ENCODE data around the gene NEK3. TPM values are rescaled to one million over a fixed set of nuclear protein-coding genes. Genes with fewer than 3 reads are reported as not detected.

NEK3 gene
- total and polyA plus RNA-seq, 2 of the 4 experiments (the other 2 are of a cell fraction) = 3.6 to 9.2 TPM

DNA sequence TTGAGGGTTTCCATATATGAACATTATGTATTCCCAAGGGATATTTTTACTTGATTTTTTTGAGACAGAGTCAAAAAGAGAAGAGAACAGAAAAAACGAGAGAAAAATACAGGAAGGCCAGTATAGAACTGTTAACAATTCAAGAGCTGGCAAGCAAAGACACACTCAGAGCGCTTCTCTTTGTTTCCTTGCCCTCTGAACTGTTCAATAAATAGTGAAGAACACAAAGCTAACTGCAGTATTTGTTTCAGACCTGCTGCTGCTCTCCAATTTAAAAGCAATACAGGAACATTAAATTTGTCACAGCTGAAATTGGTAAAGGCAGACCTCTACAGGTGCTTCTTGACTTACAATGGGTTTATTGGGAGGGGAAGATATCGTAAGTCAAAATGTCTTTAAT, 14.0 kb upstream of the NEK3 start:
- no peaks in the 10 kb centered on the region for H3K27me3 ChIP-seq (ENCODE audit: control insufficient read depth, insufficient read depth, low read length)
- in situ Hi-C loops (cut with MboI; ENCODE audit: low sequenced_read_pairs) = no loop called here
- no peaks in the 10 kb centered on the region for H4K20me1 ChIP-seq (ENCODE audit: insufficient read depth, low read length)
- H3K14ac ChIP-seq (replicated peaks; ENCODE audit: low read depth, low read length) = no peak overlapping the region
- H2BK120ac ChIP-seq (ENCODE audit: low read depth, low read length) = no peak overlapping the region
- no peak overlapping the region for H3K4me2 ChIP-seq (ENCODE audit: low read depth, low read length)
- H2AFZ ChIP-seq (replicated peaks; ENCODE audit: low read length, poor library complexity) = no peak overlapping the region
- H3K4me3 ChIP-seq (ENCODE audit: insufficient read depth, low read depth, low read length) = no peak overlapping the region
- H3K4me1 ChIP-seq (ENCODE audit: control insufficient read depth, insufficient read depth, low read length) = no peaks in the 10 kb centered on the region
- no peak for TF ChIP-seq RAD21 (IDR thresholded peaks at IDR 0.05; ENCODE audit: low read length)
- no peak for TF ChIP-seq SMC3 (IDR thresholded peaks at IDR 0.05; ENCODE audit: low read depth, low read length)
- TF ChIP-seq, protein P1, sequence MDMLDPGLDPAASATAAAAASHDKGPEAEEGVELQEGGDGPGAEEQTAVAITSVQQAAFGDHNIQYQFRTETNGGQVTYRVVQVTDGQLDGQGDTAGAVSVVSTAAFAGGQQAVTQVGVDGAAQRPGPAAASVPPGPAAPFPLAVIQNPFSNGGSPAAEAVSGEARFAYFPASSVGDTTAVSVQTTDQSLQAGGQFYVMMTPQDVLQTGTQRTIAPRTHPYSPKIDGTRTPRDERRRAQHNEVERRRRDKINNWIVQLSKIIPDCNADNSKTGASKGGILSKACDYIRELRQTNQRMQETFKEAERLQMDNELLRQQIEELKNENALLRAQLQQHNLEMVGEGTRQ (IDR thresholded peaks at IDR 0.05; ENCODE audit: low read depth, low read length) = no peak
- TF ChIP-seq, protein P2, sequence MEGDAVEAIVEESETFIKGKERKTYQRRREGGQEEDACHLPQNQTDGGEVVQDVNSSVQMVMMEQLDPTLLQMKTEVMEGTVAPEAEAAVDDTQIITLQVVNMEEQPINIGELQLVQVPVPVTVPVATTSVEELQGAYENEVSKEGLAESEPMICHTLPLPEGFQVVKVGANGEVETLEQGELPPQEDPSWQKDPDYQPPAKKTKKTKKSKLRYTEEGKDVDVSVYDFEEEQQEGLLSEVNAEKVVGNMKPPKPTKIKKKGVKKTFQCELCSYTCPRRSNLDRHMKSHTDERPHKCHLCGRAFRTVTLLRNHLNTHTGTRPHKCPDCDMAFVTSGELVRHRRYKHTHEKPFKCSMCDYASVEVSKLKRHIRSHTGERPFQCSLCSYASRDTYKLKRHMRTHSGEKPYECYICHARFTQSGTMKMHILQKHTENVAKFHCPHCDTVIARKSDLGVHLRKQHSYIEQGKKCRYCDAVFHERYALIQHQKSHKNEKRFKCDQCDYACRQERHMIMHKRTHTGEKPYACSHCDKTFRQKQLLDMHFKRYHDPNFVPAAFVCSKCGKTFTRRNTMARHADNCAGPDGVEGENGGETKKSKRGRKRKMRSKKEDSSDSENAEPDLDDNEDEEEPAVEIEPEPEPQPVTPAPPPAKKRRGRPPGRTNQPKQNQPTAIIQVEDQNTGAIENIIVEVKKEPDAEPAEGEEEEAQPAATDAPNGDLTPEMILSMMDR (conservative IDR thresholded peaks at IDR 0.05; ENCODE audit: low read depth, low read length) = no peak
- TF ChIP-seq MXI1 (IDR thresholded peaks at IDR 0.05; ENCODE audit: borderline replicate concordance, low read depth, low read length) = no peak
- no peak for TF ChIP-seq POLR2A (IDR thresholded peaks at IDR 0.05; ENCODE audit: low read depth, low read length)
- no peak for TF ChIP-seq MAFK (IDR thresholded peaks at IDR 0.05; ENCODE audit: low read depth, low read length)
- TF ChIP-seq BHLHE40 (IDR thresholded peaks at IDR 0.05; ENCODE audit: low read depth, low read length) = no peak
- TF ChIP-seq CHD1 (IDR thresholded peaks at IDR 0.05; ENCODE audit: low read depth, low read length) = no peak
- TF ChIP-seq FOS (IDR thresholded peaks at IDR 0.05; ENCODE audit: low read depth, low read length) = no peak
- no peak for TF ChIP-seq MAZ (IDR thresholded peaks at IDR 0.05; ENCODE audit: borderline replicate concordance, low read depth, low read length)
- TF ChIP-seq, protein P3, sequence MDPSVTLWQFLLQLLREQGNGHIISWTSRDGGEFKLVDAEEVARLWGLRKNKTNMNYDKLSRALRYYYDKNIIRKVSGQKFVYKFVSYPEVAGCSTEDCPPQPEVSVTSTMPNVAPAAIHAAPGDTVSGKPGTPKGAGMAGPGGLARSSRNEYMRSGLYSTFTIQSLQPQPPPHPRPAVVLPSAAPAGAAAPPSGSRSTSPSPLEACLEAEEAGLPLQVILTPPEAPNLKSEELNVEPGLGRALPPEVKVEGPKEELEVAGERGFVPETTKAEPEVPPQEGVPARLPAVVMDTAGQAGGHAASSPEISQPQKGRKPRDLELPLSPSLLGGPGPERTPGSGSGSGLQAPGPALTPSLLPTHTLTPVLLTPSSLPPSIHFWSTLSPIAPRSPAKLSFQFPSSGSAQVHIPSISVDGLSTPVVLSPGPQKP (IDR thresholded peaks at IDR 0.05; ENCODE audit: borderline replicate concordance, low read depth, low read length) = no peak
- TF ChIP-seq NFE2L2 (IDR thresholded peaks at IDR 0.05; ENCODE audit: low read depth, low read length) = no peak
- TF ChIP-seq RFX5 (IDR thresholded peaks at IDR 0.05; ENCODE audit: low read depth, low read length) = no peak
- no peak for TF ChIP-seq CEBPB (IDR thresholded peaks at IDR 0.05; ENCODE audit: low read depth, low read length)
- no peak for TF ChIP-seq RCOR1 (IDR thresholded peaks at IDR 0.05; ENCODE audit: insufficient replicate concordance, low read length)
- H2BK5ac ChIP-seq (ENCODE audit: low read depth, low read length, poor library complexity, severe bottlenecking) = no peak overlapping the region
- no peak for ATAC-seq (ENCODE audit: low read depth)
- DNase-seq = no peak
- no TSS peak for BruUV-seq (replicated peaks)
- H3K36me3 ChIP-seq (ENCODE audit: control insufficient read depth, insufficient read depth, low read length) = peaks cover 18% of the 10 kb centered on the region
- no peak overlapping the region for H4K5ac ChIP-seq (ENCODE audit: low read depth, low read length)
- H3K23ac ChIP-seq (ENCODE audit: low read depth, low read length) = no peak overlapping the region
- no peaks in the 10 kb centered on the region for H3K9me3 ChIP-seq (ENCODE audit: control insufficient read depth, insufficient read depth, low read length)
- H2BK20ac ChIP-seq (ENCODE audit: low read depth, low read length) = no peak overlapping the region
- H3K27ac ChIP-seq (ENCODE audit: insufficient read depth, low read length) = no peak overlapping the region
- intact Hi-C loops (cut with micrococcal nuclease) = no loop called here
- no peak overlapping the region for H3K9ac ChIP-seq (ENCODE audit: low read depth, low read length)
- POLR2A ChIA-PET (ENCODE audit: unreplicated experiment) = no interaction called here
- no peak overlapping the region for H3K18ac ChIP-seq (ENCODE audit: low read depth, low read length)
- no CpG with 5 or more reads among the region's 3 CpGs for WGBS, 2 experiments (ENCODE audit: extremely low coverage in 2 of 2, insufficient read length in 1 of 2)
- CTCF ChIA-PET = no interaction called here
- H3K56ac ChIP-seq (ENCODE audit: extremely low read depth, insufficient read depth, low read length) = no peak overlapping the region
- dilution Hi-C loops (cut with HindIII; ENCODE audit: low sequenced_read_pairs, unreplicated experiment) = no loop called here
- H3K4ac ChIP-seq (ENCODE audit: low read depth, low read length) = no peak overlapping the region
- H2AK9ac ChIP-seq (replicated peaks; ENCODE audit: low read depth, low read length, poor library complexity) = no peak overlapping the region
- H3K79me1 ChIP-seq (ENCODE audit: low read depth in 1 of 2, low read length in 2 of 2) = no peaks in the 10 kb centered on the region
- no peaks in the 10 kb centered on the region for H3K9me1 ChIP-seq (ENCODE audit: insufficient read depth, low read length)
- no peak overlapping the region for H4K8ac ChIP-seq (ENCODE audit: low read depth in 2 of 2, low read length in 2 of 2)
- no peak overlapping the region for H2AK5ac ChIP-seq (ENCODE audit: low read depth, low read length)
- H2BK15ac ChIP-seq (ENCODE audit: low read depth, low read length) = no peak overlapping the region
- H4K91ac ChIP-seq (ENCODE audit: insufficient read depth, low read depth, low read length) = no peak overlapping the region
